CD4-positive, alpha-beta memory T cell (primary cell): ENCODE data around the gene PSMC3. TPM values are rescaled to one million over a fixed set of nuclear protein-coding genes. Genes with fewer than 3 reads are reported as not detected.

Experiments used
- CTCF ChIA-PET: fragments of 350-600 bp; sonication (Branson Sonifier 250); formaldehyde crosslinking; loops from one replicate; lab custom pipeline; 2021; ENCODE audit warnings: inconsistent platforms; ENCODE audit not compliant: partially characterized antibody; lab: Charles Lee
- POLR2A ChIA-PET: fragments of 350-600 bp; sonication (Branson Sonifier 250); formaldehyde crosslinking; loops from one replicate; lab custom pipeline; 2021; ENCODE audit not compliant: partially characterized antibody; lab: Charles Lee
- DNase-seq, 5 donors: peaks; one replicate each; pipeline versions ENCODE4 v3.0.0 to v3.0.0-alpha.2; 2020 to 2022; ENCODE audit warnings: mixed read lengths in 1 of 5
- H3K27ac ChIP-seq: one replicate; pipeline ENCODE4 v1.7.0; 2013; ENCODE audit warnings: low read depth, low read length
- H3K27me3 ChIP-seq: 2 replicates; pipeline ENCODE4 v1.7.0; 2013; ENCODE audit warnings: mild to moderate bottlenecking, low read length, moderate library complexity; ENCODE audit not compliant: insufficient read depth
- H3K36me3 ChIP-seq: 2 replicates; pipeline ENCODE4 v1.7.0; 2013; ENCODE audit warnings: mild to moderate bottlenecking, low read length, moderate library complexity; ENCODE audit not compliant: insufficient read depth
- H3K4me1 ChIP-seq: 2 replicates; pipeline ENCODE4 v1.7.0; 2013; ENCODE audit warnings: mild to moderate bottlenecking, low read length, moderate library complexity; ENCODE audit not compliant: insufficient read depth
- H3K4me3 ChIP-seq, 2 donors: one replicate each; pipeline ENCODE4 v1.7.0; 2013; ENCODE audit warnings: low read length in 2 of 2, mild to moderate bottlenecking in 1 of 2
- H3K9me3 ChIP-seq, 2 donors: one replicate each; pipeline ENCODE4 v1.7.0; 2013; ENCODE audit warnings: low read length in 2 of 2, control low read depth in 1 of 2; ENCODE audit not compliant: control insufficient read depth in 1 of 2
- H3K27ac Mint-ChIP-seq, 7 donors: one replicate each; pipeline ENCODE4 v1.8.0; 2020 to 2021; ENCODE audit warnings: mixed read lengths in 7 of 7, mild to moderate bottlenecking in 6 of 7, inconsistent platforms in 3 of 7, moderate library complexity in 3 of 7
- H3K27me3 Mint-ChIP-seq, 2 donors: one replicate each; pipeline ENCODE4 v1.8.0; 2020 to 2021; ENCODE audit warnings: mixed read lengths in 2 of 2
- H3K36me3 Mint-ChIP-seq, 2 donors: one replicate each; pipeline ENCODE4 v1.8.0; 2020 to 2021; ENCODE audit warnings: mixed read lengths in 2 of 2, inconsistent platforms in 1 of 2, mild to moderate bottlenecking in 1 of 2
- H3K4me1 Mint-ChIP-seq, 4 donors: one replicate each; pipeline ENCODE4 v1.8.0; 2020 to 2021; ENCODE audit warnings: mixed read lengths in 4 of 4, mild to moderate bottlenecking in 1 of 4
- H3K4me3 Mint-ChIP-seq, 8 donors: one replicate each; pipeline ENCODE4 v1.8.0; 2020 to 2021; ENCODE audit warnings: mixed read lengths in 8 of 8, mild to moderate bottlenecking in 7 of 8, moderate library complexity in 6 of 8, inconsistent platforms in 3 of 8
- H3K9me3 Mint-ChIP-seq, 8 donors: one replicate each; pipeline ENCODE4 v1.8.0; 2020 to 2021; ENCODE audit warnings: mixed read lengths in 8 of 8, mild to moderate bottlenecking in 5 of 8, inconsistent platforms in 3 of 8, moderate library complexity in 1 of 8
- intact Hi-C: fragments of 100-400 bp; cut with micrococcal nuclease; formaldehyde crosslinking; loops from one replicate; pipeline ENCODE4 v1.15.1; 2023
- polyA plus RNA-seq, 2 donors: library from polyadenylated mRNA; unstranded; fragments of 300-500 nt; fragmentation: Illumina TruSeq; gene quantifications; one replicate each; pipeline ENCODE4 v1.2.3, GENCODE V29; 2021
- total RNA-seq, 2 experiments: library from RNA; stranded (reverse); gene quantifications; one replicate each; pipeline ENCODE4 v1.2.3, GENCODE V29; 2021

Gene PSMC3
- total and polyA plus RNA-seq, 4 experiments from 2014 or later, result 53.9 to 152 (median 86.7) TPM

GRCh38 chr11:47413351-47413750, 12.9 kb downstream of the PSMC3 start:
- Mint-ChIP-seq H3K36me3 (peaks cover 13 to 31% of the 10 kb centered on the region in 2 donors), H3K27me3 (no peaks in the 10 kb centered on the region), H3K9me3 (no peaks in the 10 kb centered on the region), H3K4me3 (no peak overlapping the region), H3K4me1 (peaks cover 5 to 15% (median 9%) of the 10 kb centered on the region in 4 donors), H3K27ac (peak overlapping the region in 1 of 7 donors; percentile 31)
- intact Hi-C loops, result no loop called here
- CTCF ChIA-PET, result interaction anchor here (1.0 to 7.2 kb wide), 10 partner anchors 12 to 165 kb away, joined by 3 to 257 read pairs (median 11); partner anchors contain the start of genes ACP2, MADD and PSMC3
- Histone ChIP-seq H3K36me3 (peaks cover 17% of the 10 kb centered on the region), H3K27ac (no peak overlapping the region), H3K9me3 (no peaks in the 10 kb centered on the region), H3K4me1 (peaks cover 13% of the 10 kb centered on the region), H3K27me3 (no peaks in the 10 kb centered on the region), H3K4me3 (no peak overlapping the region)
- DNase-seq, result no peak
- POLR2A ChIA-PET, result interaction anchor here (1.7 to 9.1 kb wide), 4 partner anchors 12 to 40 kb away, joined by 4 to 86 read pairs (median 74); partner anchors contain the start of gene PSMC3

GRCh38 chr11:47411884-47412746, 14.1 kb downstream of the PSMC3 start:
- CTCF ChIA-PET, result interaction anchor here (0.6 to 7.2 kb wide), 38 partner anchors 8 to 441 kb away, joined by 3 to 257 read pairs (median 4); partner anchors contain the start of genes ACP2, MADD, PSMC3 and SPI1
- H3K27ac Mint-ChIP-seq, result peak overlapping the region in 3 of 7 donors; percentile 37 to 75 (median 52)
- intact Hi-C loops, result loop anchor here (1.0 kb wide), 1 partner anchor 38 kb away; no protein-coding TSS in a partner anchor
- H3K36me3 Mint-ChIP-seq, result peaks cover 8 to 23% of the 10 kb centered on the region in 2 donors
- Histone ChIP-seq H3K27me3 (no peaks in the 10 kb centered on the region), H3K9me3 (no peaks in the 10 kb centered on the region), H3K4me1 (peaks cover 22% of the 10 kb centered on the region), H3K27ac (no peak overlapping the region), H3K4me3 (no peak overlapping the region), H3K36me3 (peaks cover 8% of the 10 kb centered on the region)
- DNase-seq, result peak in 4 of 5 donors; percentile 31 to 49 (median 42)
- no peaks in the 10 kb centered on the region for H3K9me3 Mint-ChIP-seq
- no peaks in the 10 kb centered on the region for H3K27me3 Mint-ChIP-seq
- H3K4me1 Mint-ChIP-seq, result peaks cover 9 to 23% (median 16%) of the 10 kb centered on the region in 4 donors
- POLR2A ChIA-PET, result interaction anchor here (1.2 to 9.1 kb wide), 9 partner anchors 9 to 353 kb away, joined by 3 to 86 read pairs (median 6); partner anchors contain the start of genes DDB2 and PSMC3
- H3K4me3 Mint-ChIP-seq, result no peak overlapping the region

GRCh38 chr11:47410370-47411264, 15.6 kb downstream of the PSMC3 start:
- ChIA-PET POLR2A (interaction anchor here (2.0 to 9.1 kb wide), 5 partner anchors 12 to 196 kb away, joined by 5 to 86 read pairs (median 72); partner anchors contain the start of genes DDB2 and PSMC3), CTCF (interaction anchor here (0.8 to 7.2 kb wide), 20 partner anchors 10 to 373 kb away, joined by 3 to 257 read pairs (median 4); partner anchors contain the start of genes ACP2, MADD and PSMC3)
- no peaks in the 10 kb centered on the region for H3K9me3 ChIP-seq
- Mint-ChIP-seq H3K27me3 (no peaks in the 10 kb centered on the region), H3K4me3 (peak overlapping the region in 3 of 8 donors; percentile 43 to 53 (median 52)), H3K36me3 (peaks cover 8 to 19% of the 10 kb centered on the region in 2 donors), H3K4me1 (peaks cover 9 to 27% (median 20%) of the 10 kb centered on the region in 4 donors), H3K9me3 (no peaks in the 10 kb centered on the region), H3K27ac (peak overlapping the region in 2 of 7 donors; percentile 30 to 93)
- H3K4me1 ChIP-seq, result peaks cover 25% of the 10 kb centered on the region
- H3K36me3 ChIP-seq, result peaks cover 8% of the 10 kb centered on the region
- peak in 1 of 5 donors; percentile 22 for DNase-seq
- H3K27me3 ChIP-seq, result no peaks in the 10 kb centered on the region
- intact Hi-C loops, result no loop called here
- no peak overlapping the region for H3K27ac ChIP-seq
- H3K4me3 ChIP-seq, result no peak overlapping the region

GRCh38 chr11:47409440-47410369, 16.5 kb downstream of the PSMC3 start:
- H3K9me3 Mint-ChIP-seq, result no peaks in the 10 kb centered on the region
- H3K4me1 Mint-ChIP-seq, result peaks cover 10 to 27% (median 20%) of the 10 kb centered on the region in 4 donors
- ChIA-PET CTCF (interaction anchor here (0.8 to 7.2 kb wide), 13 partner anchors 10 to 443 kb away, joined by 3 to 257 read pairs (median 4); partner anchors contain the start of gene PSMC3), POLR2A (interaction anchor here (0.5 to 9.1 kb wide), 14 partner anchors 9 to 161 kb away, joined by 3 to 86 read pairs (median 4); partner anchors contain the start of genes ACP2 and PSMC3)
- peak overlapping the region; percentile 92 to 97 (median 94) for H3K27ac Mint-ChIP-seq
- Histone ChIP-seq H3K36me3 (peaks cover 8% of the 10 kb centered on the region), H3K4me1 (peaks cover 25% of the 10 kb centered on the region), H3K4me3 (peak overlapping the region in 1 of 2 donors; percentile 73), H3K9me3 (no peaks in the 10 kb centered on the region), H3K27ac (peak overlapping the region; percentile 80), H3K27me3 (no peaks in the 10 kb centered on the region)
- DNase-seq, result peak in 1 of 5 donors; percentile 31
- H3K4me3 Mint-ChIP-seq, result peak overlapping the region; percentile 89 to 97 (median 92)
- intact Hi-C loops, result loop anchor here (5.0 kb wide), 1 partner anchor 232 kb away; the partner anchor contains the start of gene ARFGAP2
- H3K27me3 Mint-ChIP-seq, result no peaks in the 10 kb centered on the region
- peaks cover 8 to 14% of the 10 kb centered on the region in 2 donors for H3K36me3 Mint-ChIP-seq

GRCh38 chr11:47408598-47409439, 17.4 kb downstream of the PSMC3 start:
- H3K27ac Mint-ChIP-seq, result peak overlapping the region; percentile 92 to 97 (median 94)
- peaks cover 10 to 27% (median 20%) of the 10 kb centered on the region in 4 donors for H3K4me1 Mint-ChIP-seq
- Histone ChIP-seq H3K27ac (peak overlapping the region; percentile 80), H3K9me3 (no peaks in the 10 kb centered on the region), H3K36me3 (peaks cover 3% of the 10 kb centered on the region), H3K4me3 (peak overlapping the region; percentile 34 to 73), H3K27me3 (no peaks in the 10 kb centered on the region), H3K4me1 (peaks cover 25% of the 10 kb centered on the region)
- peak in 2 of 5 donors; percentile 27 to 47 for DNase-seq
- ChIA-PET POLR2A (interaction anchor here (0.5 to 9.1 kb wide), 14 partner anchors 9 to 194 kb away, joined by 3 to 86 read pairs (median 4); partner anchors contain the start of genes ACP2, DDB2, MADD and PSMC3), CTCF (interaction anchor here (0.9 to 7.2 kb wide), 7 partner anchors 9 to 444 kb away, joined by 3 to 257 read pairs (median 16); partner anchors contain the start of gene PSMC3)
- no peaks in the 10 kb centered on the region for H3K27me3 Mint-ChIP-seq
- intact Hi-C loops, result loop anchor here (1.0 to 5.0 kb wide), 7 partner anchors 15 to 232 kb away; partner anchors contain the start of genes ARFGAP2 and PSMC3
- no peaks in the 10 kb centered on the region for H3K9me3 Mint-ChIP-seq
- H3K36me3 Mint-ChIP-seq, result peaks cover 3 to 8% of the 10 kb centered on the region in 2 donors
- H3K4me3 Mint-ChIP-seq, result peak overlapping the region; percentile 89 to 97 (median 92)
